C4-2B (cell line): ENCODE data around the gene SPECC1.

Experiments
- CTCF ChIP-seq: fragments of 450-650 bp; conservative IDR thresholded peaks from 2 replicates; pipeline ENCODE4 v1.5.1; 2017; ENCODE audit warnings: mild to moderate bottlenecking
- ZFX ChIP-seq: fragments of 450-650 bp; IDR thresholded peaks from 2 replicates; pipeline ENCODE4 v1.6.1; 2017

- no peak for TF ChIP-seq CTCF
- no peak for TF ChIP-seq ZFX
These were observed 19.3 kb downstream of the SPECC1 start for GRCh38 chr17:20028443-20028842.
